Lung (tissue), 12 donors: ENCODE results near the gene ALX4. TPM values are rescaled to one million over a fixed set of nuclear protein-coding genes. Genes with fewer than 3 reads are reported as not detected.
A peak's percentile ranks its signal among the peaks of the same experiment; 100 is the strongest.

Experiments
- ATAC-seq: fragments of 200-7000 bp; cut with Tn5 transposase; one replicate; pipeline ENCODE4 v1.9.1; 2020; ENCODE audit warnings: moderate number of reproducible peaks; ENCODE audit not compliant: insufficient read depth, low FRiP score
- DNase-seq, 3 donors: peaks; one replicate each; pipeline ENCODE4 v3.0.0-alpha.2; 2013 to 2017
- H3K27ac ChIP-seq, 2 donors: one replicate each; pipeline ENCODE4 v1.5.1; 2013; ENCODE audit warnings: mild to moderate bottlenecking in 2 of 2, moderate library complexity in 2 of 2, control low read depth in 1 of 2, inconsistent platforms in 1 of 2, low read depth in 1 of 2, low read length in 1 of 2
- H3K27me3 ChIP-seq, 3 donors: one replicate each; pipeline ENCODE4 v1.5.1; 2013; ENCODE audit warnings: low read length in 2 of 3; ENCODE audit not compliant: control insufficient read depth in 3 of 3, insufficient read depth in 3 of 3
- H3K36me3 ChIP-seq, 4 donors: one replicate each; pipeline ENCODE4 v1.5.1; 2013; ENCODE audit warnings: low read length in 4 of 4, mild to moderate bottlenecking in 1 of 4, moderate library complexity in 1 of 4; ENCODE audit not compliant: control insufficient read depth in 4 of 4, insufficient read depth in 4 of 4
- H3K4me1 ChIP-seq, 5 donors: one replicate each; pipeline ENCODE4 v1.5.1; 2013; ENCODE audit warnings: low read length in 5 of 5, mild to moderate bottlenecking in 2 of 5, moderate library complexity in 1 of 5; ENCODE audit not compliant: control insufficient read depth in 5 of 5, insufficient read depth in 5 of 5
- H3K4me3 ChIP-seq: one replicate; pipeline ENCODE4 v1.5.1; 2013; ENCODE audit warnings: mild to moderate bottlenecking, control low read depth, moderate library complexity
- H3K9ac ChIP-seq, 2 donors: one replicate each; pipeline ENCODE4 v1.5.1; 2013; ENCODE audit warnings: low read length in 2 of 2, control low read depth in 1 of 2; ENCODE audit not compliant: insufficient read depth in 1 of 2
- H3K9me3 ChIP-seq, 4 donors: one replicate each; pipeline ENCODE4 v1.5.1; 2013; ENCODE audit warnings: low read length in 3 of 4, mild to moderate bottlenecking in 1 of 4, moderate library complexity in 1 of 4; ENCODE audit not compliant: control insufficient read depth in 4 of 4, insufficient read depth in 3 of 4
- WGBS, 2 donors: extraction: QIAGEN DNeasy Blood & Tissue Kit; methylation state at CpG; one replicate each; pipeline ENCODE4 v1.1.7; 2013; 5-methylcytosine and 5-hydroxymethylcytosine counted together
- polyA plus RNA-seq, 2 donors: library from polyadenylated mRNA; stranded (reverse); fragments of 200-250 nt; gene quantifications; one replicate each; pipeline ENCODE4 v1.2.1, GENCODE V29; 2013
- total RNA-seq, 2 donors: library from RNA; depleted of rRNA in 1 of 2; stranded (reverse); fragments of >200 nt in 1 of 2; gene quantifications; one replicate each; pipeline ENCODE4 v1.2.1, GENCODE V29; 2014 to 2021
- TF ChIP-seq, protein P1 (sequence below): IDR thresholded peaks from 2 replicates; pipeline ENCODE4 v1.5.1; 2012; ENCODE audit warnings: mild to moderate bottlenecking; ENCODE audit errors: control extremely low read depth, extremely low read depth
- donor health status: control.
- donor health status: control.
- donor health status: Bipolar disorder and iron deficiency.
- donor health status: healthy.
- donor health status: DM: yes; HTN: yes; CAD: no.

Gene ALX4
- total and polyA plus RNA-seq, 4 donors, result 0.01 to 0.06 TPM; not detected in 2

DNA sequence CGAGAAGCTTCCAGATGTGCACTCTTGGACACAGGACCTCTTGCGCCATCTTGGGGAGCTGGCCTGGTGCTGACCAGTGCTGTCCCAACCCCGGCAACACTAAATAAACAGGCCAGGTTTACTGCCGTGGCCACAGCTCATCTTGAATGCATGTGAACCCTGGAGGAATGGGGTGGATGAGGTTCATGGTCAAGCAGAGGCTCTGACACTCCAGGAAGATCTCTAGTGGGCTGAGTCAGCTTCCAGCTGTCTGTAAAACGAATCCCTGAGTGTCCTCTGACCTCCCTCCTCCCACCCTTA lies 51.8 kb downstream of the ALX4 start:
- DNase-seq, result no peak
- Histone ChIP-seq H3K27ac (no peak overlapping the region), H3K9ac (no peak overlapping the region), H3K4me1 (peaks cover 0 to 8% (median 0%) of the 10 kb centered on the region in 5 donors), H3K4me3 (no peak overlapping the region), H3K27me3 (no peaks in the 10 kb centered on the region), H3K36me3 (no peaks in the 10 kb centered on the region), H3K9me3 (peaks cover 0 to 5% (median 0%) of the 10 kb centered on the region in 4 donors)
- 74 to 80% methylated on average over 5 of the region's 5 CpGs for WGBS, 2 donors
- TF ChIP-seq, protein P1, sequence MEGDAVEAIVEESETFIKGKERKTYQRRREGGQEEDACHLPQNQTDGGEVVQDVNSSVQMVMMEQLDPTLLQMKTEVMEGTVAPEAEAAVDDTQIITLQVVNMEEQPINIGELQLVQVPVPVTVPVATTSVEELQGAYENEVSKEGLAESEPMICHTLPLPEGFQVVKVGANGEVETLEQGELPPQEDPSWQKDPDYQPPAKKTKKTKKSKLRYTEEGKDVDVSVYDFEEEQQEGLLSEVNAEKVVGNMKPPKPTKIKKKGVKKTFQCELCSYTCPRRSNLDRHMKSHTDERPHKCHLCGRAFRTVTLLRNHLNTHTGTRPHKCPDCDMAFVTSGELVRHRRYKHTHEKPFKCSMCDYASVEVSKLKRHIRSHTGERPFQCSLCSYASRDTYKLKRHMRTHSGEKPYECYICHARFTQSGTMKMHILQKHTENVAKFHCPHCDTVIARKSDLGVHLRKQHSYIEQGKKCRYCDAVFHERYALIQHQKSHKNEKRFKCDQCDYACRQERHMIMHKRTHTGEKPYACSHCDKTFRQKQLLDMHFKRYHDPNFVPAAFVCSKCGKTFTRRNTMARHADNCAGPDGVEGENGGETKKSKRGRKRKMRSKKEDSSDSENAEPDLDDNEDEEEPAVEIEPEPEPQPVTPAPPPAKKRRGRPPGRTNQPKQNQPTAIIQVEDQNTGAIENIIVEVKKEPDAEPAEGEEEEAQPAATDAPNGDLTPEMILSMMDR, result no peak
- ATAC-seq, result no peak

- WGBS, 2 donors, result 95 to 96% methylated on average over 8 of the region's 8 CpGs
- TF ChIP-seq, protein P1, result no peak
- Histone ChIP-seq H3K4me3 (no peak overlapping the region), H3K4me1 (peaks cover 0 to 8% (median 0%) of the 10 kb centered on the region in 5 donors), H3K9me3 (peaks cover 0 to 5% (median 2%) of the 10 kb centered on the region in 4 donors), H3K27me3 (no peaks in the 10 kb centered on the region), H3K27ac (no peak overlapping the region), H3K9ac (no peak overlapping the region), H3K36me3 (no peaks in the 10 kb centered on the region)
- no peak for DNase-seq
- no peak for ATAC-seq
These were observed 52.4 kb downstream of the ALX4 start for GRCh38 chr11:44257338-44258189.

GRCh38 chr11:44256673-44257291 lies 53.2 kb downstream of the ALX4 start:
- TF ChIP-seq, protein P1, result no peak
- ATAC-seq (no peak), DNase-seq (peak in 1 of 3 donors; percentile 56)
- no peak overlapping the region for H3K4me3 ChIP-seq
- no peaks in the 10 kb centered on the region for H3K36me3 ChIP-seq
- H3K9ac ChIP-seq, result no peak overlapping the region
- peaks cover 0 to 8% (median 0%) of the 10 kb centered on the region in 5 donors for H3K4me1 ChIP-seq
- no peak overlapping the region for H3K27ac ChIP-seq
- H3K27me3 ChIP-seq, result no peaks in the 10 kb centered on the region
- WGBS, 2 donors, result 75 to 87% methylated on average over 4 of the region's 4 CpGs
- H3K9me3 ChIP-seq, result peaks cover 0 to 5% (median 3%) of the 10 kb centered on the region in 4 donors
